CD4-positive, alpha-beta T cell treated with Interleukin-21 for 1 hour (primary cell): ENCODE data around the gene AFAP1.
A peak's percentile ranks its signal among the peaks of the same experiment; 100 is the strongest.

ENCODE experiments used
- DNase-seq: peaks from one replicate; pipeline ENCODE4 v3.0.0-alpha.2; 2020

Gene AFAP1

DNA sequence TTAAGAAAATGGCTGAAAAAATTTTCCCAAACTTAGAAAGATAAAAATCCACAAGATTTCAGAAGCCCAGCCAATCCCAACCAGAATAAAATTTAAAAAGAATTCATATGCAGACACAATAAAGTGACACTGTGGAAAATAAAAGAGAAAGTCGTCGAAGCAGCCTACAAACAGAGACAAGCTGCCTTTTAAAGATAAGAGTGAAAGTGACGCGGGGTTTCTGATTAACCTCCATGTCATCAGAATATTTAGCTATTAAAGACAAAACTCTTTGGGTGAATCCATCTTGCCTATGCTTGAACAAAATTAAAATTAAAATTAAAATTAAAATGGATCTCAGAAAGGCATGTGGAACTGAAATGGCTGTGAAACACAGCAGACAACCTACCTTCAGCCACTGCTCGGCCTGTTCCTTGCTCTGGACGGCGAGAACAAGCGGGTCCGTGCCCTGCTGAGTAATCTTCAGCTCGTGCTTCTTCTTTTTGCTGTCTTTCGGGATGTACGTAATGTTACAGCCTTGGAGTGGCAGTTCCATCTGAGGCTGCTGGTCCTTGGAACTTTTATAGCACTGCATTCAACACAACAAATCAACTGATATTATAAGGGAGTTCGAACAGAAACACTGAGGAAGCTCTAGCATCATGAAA is 101.4 kb downstream of the AFAP1 start:
- no peak for DNase-seq

DNA sequence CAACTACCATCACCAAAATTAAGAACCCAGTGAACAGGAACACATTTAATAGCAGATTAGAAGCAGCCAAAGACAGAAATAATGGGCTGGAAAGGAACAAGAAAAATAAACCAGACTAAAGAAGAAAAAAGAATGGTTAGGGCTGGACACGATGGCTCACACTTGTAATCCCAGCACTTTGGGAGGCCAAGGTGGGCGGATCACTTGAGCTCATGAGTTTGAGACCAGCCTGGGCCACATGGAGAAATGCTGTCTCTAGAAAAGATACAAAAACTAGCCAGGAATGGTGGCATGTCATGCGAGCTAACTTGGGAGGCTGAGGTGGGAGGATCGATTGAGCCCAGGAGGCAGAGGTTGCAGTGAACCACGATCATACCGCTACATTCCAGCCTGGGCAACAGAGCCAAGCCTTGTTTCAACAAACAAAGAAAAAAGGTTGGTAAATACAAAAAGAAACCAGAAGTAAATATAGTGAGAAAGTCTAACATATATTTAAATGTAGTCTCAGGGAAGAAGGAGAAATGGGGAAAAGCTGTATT is 102.0 kb downstream of the AFAP1 start:
- DNase-seq = no peak

DNA sequence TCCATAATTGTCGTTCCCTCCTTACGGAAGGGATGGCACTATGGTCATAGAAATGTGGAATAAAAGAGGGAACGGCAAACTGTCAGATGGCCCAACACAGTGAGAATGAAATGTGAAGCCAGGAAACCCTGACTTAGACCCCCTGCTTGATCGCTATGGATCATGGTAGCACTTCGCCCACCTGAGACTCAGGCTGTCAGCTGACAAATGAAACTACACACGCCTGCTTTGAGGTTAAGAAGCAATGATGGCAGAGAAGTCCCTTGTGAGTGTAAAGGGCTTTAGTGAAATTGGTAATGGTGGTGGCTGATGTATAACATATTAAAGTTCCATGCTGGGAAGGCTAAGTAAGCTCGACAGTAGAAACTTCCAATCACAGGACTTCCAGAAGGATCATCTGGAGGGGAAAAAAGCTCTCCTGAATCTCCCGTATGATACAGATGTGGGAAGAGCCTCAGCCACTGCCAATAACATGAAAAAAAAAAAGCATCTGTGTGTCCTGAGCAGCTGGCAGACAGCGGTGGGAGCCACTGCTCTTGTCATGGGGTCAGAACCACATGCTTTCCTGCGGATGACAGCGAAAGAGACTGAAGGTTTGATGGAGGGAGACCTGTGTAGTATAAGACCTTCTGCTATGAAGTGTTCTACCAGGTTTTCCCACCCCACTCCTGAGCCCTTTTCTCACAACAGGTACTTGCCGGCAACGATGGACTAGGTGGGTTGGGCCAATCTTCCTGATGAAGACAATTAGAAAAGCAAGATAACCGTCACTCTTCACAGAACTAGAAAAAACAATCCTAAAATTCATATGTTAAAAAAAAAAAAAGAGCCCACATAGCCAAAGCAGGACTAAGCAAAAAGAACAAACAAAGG is 107.6 kb downstream of the AFAP1 start:
- DNase-seq = no peak

DNA sequence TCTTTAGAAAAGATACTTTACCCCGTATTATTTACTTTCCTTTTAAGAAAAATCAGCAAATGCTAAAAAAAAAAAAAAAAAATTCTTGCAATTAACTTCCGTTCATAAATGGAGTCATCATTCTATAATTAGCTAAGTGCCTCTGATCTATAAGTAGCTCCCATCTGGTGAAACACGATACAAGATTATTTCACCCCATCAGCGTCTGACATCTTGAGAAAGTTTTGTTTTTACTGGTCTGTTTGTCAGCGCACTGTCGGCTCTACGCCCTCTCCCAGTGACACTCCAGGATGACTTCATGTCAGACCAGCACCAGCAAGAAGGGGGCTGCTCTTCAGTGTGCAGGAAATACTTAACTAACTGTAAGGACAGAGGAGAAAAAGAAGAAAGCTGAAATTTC is 108.3 kb downstream of the AFAP1 start:
- DNase-seq = peak; percentile 74

DNA sequence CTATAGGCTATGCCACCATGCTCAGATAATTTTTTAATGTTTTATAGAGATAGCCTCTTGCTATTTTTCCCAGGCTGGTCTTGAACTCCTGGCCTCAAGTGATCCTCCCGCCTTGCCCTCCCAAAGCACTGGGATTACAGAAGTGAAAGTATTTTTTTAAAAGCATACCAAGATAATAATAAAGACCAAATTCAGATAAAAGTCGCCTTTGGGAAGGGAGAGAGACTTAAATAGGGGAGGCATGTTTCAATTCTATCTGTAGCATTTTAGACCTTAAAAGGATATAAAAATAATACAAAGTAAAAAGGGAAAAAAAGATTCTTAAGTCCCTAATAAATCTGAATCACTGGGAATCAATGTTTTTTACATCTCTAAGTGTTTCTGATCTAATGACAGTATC is 108.9 kb downstream of the AFAP1 start:
- DNase-seq = no peak

DNA sequence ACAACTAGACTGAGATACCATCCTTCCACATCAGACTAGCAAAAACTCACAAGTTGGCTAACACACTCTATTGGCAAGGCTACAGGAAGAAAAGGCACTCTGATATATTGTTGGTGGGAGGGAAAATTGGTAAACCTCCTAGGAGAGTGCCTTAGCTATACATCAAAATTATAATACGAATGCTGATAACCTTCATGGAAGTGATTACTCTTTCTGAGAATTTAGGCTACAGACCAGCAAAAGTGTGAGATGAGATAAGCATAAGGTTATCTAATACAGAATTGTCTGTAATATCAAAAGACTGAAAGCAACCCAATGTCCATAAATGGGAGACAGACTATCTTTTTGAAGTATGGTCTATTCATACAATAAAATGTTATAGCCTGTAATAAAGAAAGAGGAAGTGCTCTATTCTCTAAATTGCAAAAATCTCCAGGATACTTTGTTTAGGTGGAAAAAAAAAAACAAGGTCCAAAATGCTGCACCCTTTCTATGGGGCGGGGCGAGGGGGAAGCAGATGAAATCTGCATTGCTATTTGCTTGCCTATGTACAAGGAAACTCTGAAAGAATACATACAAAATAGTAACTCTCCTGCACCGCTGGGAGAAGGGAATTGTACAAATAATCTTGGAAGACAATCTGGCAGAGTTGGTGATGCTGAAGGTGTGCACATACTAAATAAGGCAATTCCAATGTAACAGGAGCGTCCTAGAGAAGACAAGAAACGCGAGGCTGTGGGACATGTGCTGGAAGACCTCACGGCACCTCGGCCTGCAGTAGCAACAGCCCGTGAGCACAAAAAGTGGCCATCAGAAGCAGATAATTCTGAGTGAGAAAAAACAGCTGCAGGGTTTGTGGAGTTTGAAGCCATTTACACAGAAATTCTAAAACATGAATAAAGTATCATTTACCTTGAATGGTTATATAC is 109.7 kb downstream of the AFAP1 start:
- DNase-seq = no peak

DNA sequence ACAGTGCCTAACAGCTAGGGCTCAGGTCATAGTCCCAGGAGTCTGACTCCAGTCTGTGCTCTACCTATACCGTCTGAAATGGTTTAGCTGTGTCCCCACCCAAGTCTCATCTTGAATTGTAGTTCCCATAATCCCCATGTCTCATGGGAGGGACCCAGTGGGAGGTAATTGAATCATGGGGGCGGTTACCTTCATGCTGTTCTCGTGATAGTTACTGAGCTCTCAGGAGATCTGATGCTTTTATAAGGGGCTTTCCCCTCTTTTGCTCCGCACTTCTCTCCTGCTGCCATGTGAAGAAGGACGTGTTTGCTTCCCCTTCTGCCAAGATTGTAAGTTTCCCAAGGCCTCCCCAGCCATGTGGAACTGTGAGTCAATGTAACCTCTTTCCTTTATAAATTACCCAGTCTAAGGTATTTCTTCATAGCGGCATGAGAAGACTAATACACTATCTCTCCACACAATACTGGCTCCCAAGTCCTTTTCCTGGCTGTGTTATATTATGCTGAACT is 110.8 kb downstream of the AFAP1 start:
- peak; percentile 40 for DNase-seq

DNA sequence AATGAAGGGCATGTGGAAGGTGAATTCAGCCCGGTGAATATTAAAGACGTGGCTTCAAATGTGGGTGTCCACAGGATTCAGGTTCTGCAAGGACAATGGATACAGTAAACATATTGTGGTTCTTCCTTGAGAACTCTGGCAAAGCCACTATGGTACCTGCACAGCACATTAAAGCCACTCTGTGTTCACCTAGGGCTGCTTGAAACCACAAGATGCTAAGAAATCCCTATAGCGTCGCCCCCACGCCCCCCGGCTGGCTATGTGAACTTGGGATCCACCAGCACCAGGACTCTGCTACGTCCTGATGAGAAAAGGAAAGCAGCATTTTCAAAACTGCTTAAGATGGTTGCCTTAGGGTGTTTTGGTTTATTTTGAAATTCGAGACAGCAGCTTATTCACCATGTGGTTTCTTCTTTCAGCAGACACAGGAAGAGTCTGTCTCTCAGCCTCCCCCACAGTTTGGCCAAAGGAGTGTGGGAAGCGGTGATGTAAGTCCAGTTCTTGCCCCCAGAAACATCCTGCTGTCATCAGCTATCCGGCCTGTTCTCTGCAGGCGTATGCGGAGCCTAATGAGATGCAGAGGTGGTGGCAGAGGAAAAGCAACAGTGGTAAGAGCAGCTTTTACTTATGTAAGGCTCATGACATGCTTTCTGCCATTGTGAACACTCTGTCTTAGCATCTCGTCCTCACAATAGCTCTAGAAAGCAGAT is 111.5 kb downstream of the AFAP1 start:
- peak; percentile 81 for DNase-seq

DNA sequence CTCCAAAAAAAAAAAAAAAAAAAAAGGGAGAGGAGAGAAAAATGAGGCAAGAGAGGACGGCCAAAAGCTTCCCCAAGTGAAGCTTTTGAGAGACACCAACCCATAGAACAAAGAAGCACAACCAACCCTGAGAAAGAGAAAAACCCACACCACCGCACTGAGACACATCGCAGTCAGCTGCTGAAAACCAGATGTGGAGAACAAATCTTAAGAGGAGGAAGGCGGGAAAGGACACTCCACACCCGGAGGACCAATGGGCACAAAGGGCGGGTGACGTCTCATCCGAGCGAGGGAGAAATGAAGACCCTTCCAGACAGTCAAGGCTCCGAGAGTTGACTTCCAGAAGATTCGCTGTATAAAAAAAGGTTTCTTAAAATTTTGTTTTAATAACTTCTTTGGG is 112.1 kb downstream of the AFAP1 start:
- no peak for DNase-seq

DNA sequence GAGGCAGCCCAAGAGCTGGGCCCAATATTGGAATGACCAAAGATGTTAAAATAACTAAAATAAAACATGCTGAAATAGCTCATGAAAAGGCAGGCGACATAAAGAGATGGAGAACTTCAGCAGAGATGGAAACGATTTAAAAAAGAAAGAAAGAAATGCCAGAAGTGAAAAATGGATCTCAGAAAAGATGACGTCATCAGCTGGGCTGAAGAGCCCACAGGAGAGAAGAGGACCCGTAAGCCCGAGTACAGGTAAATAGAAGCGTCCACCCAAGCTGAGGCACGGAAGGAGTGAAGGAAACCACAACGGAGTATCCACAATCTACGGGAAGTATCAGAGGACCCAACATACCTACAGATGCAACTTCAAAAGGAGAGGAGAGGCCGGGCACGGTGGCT is 112.8 kb downstream of the AFAP1 start:
- DNase-seq = no peak

DNA sequence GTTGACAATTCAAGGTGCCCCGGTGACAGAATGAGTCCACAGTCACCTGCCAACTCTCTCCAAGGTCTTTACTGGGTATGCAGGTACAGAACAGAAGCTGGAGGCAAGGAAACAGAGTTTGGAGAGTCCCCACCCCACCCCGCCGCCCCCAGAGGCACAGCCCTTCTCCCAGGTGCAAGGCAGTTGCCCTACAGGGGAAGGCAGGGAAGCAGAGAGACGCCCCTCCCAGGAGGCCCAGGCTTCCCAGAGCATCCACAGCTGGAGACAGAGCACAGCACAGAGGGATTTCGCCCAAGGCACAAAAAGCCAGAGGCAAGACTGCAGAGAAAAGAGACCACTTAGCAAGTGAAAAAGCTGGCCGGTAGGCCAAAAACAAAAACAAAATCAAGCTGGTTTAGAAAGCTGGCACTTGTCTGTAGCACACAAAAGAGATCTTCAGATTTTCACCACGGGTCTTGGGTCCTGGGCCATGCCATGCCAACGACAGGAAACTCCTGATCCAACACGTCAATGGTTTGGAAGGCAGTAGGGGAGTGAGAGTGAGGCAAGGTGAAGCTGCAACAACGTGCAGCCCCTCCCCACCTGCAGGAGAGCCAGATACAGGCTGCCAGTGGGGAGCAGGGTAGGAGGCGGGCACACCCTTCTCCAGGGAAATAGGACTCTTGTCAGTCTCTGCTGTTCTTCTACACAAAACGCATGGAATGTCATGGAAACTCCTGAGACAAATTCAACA is 113.3 kb downstream of the AFAP1 start:
- no peak for DNase-seq

DNA sequence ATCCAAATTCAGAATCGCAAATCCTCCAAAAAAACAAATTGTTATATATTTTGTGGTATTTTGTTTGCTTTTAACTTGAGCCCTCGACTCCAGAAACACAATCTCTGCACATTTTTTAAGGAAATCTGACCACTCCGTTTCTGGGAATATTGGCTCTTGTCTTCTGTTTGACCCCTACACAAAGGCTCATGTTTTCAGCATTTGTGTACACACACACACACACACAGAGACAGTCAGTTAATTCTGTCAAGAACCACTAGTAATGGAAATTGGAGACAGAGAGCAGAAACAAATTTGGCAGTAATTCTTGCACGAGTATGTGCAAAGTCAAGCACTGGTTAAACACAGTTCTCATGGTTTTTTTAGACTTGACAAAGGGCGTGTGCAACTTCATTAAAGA is 115.4 kb downstream of the AFAP1 start:
- DNase-seq = no peak

DNA sequence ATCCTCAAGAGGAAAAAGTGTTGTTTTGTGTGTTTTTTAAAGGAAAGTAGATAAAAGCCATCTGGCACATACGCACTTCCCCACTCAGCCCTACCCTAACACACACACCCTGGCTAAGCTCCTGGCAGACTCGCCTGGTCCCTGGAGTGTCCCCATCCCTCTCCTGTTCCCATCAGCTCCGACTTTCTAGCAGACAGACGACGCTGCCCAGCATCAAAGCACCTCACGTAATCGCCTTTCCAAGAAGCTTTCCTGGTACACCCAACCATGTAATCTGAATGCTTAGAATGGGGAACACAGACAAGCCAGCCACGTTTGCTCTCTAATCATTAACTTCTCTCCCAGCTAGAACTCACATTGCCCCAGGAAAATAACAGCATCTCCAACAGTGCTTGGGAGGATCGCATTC is 116.2 kb downstream of the AFAP1 start:
- no peak for DNase-seq

DNA sequence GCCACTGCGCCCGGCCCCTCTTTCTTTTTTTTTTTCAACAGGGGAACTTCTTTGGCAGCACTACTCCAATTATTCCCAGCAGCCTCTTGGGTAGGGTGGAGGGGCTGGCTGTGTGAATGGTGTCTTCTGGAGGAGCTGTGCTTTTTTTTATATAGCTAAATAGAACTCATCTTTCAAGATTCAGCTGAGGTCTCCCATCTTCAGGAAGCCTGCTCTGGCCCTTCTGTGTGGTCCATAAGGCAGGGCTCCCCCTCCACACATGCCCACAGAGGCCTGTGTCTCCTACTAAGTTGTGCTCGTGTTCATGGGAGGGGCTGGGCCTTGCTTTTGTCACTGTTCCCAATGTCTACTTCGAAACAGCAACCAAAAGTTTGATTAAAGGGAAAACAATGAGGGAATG is 116.8 kb downstream of the AFAP1 start:
- no peak for DNase-seq

DNA sequence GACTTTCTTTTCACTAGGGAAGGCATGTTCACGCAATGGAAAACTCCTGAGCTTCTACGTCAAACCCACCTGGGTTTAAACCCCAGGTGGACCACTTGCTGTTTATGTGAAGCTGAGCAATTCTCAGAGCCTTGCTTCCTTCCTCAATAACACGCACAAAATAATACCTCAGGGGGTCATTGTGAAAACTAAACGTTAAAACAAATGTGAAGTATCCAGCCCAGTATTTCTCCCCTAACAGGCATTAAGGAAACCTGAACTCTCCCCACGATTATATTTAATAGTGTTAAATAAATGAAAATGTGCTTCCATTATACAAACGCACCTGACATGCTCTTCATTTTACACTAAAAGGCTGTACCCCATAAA is 117.5 kb downstream of the AFAP1 start:
- DNase-seq = no peak

DNA sequence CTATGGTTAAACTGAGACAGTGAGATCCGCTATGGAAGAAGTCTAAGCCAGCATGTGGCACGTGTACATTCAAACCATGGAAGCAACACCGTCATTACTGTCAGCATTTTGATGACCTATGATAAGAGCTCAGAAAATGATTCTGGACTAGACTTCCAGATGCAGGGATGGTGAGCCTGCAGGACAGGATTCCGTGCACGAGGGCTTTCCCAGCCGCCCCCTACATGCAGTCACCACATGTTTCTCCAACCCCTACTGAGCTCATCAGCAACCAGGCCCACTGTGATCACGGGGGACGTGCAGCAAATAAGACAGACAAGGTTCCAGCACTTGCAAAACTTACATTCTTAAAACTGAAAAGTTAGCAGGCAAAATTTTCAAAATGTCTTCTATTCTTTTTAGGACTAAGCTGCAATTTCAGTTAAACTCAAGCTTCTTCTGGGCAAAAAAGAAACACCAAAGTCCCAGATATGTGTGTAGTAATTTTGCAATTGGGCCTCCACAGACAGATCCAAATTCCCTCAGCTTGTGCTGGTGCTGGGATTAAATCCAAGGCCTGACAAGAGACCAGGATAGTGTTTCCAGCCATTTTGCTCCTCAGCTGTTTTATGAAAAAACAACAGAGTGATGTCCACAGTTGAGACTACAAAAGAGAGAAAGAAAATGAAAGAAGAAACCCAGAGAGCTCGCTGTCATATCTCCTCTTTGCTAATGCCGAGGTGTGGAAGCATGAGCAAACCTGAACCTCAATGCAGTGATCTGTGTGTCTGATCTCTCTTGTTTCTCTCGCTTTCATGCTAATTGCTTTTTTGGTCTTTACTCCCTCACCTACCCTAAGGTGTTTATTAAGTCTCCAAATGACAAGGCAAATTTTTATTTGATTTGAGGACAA is 118.2 kb downstream of the AFAP1 start:
- no peak for DNase-seq

DNA sequence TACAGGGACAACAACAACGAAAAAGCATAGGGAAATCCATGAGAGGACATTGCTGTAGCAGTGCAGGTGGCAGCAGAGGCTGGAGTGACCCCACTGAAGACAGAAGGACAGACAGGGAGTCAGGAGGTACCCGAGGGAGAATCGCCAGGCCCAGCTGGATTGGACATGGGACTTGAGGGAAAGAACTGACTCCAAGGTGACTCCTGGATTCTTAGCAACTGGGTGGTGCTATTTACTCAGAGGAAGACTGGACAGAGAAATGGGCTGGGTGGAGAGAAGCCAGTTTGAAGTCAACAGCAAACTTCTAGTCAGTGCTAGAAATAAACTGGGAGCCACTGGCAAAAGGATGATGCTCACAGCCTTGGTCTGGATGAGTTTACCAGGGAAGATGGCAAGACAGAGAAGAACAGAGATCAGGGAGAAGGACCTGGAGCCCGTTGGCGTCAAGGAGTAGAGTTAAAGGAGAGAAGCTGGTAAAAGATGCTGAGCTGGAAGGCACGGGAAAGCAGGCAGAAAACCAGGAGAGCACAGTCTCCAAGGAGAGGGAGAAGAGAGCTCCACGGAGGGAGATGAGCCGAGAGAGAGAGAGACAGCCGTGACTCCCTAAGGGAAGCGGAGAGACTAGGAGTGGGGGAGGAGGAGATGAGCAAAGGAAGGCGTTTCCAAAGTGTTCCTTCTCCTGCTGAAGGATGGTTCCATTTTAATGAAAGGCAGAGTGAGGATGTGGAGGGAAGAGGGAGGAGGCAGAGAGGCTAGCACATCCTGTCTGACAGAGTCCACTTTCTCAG is 119.4 kb downstream of the AFAP1 start:
- no peak for DNase-seq

DNA sequence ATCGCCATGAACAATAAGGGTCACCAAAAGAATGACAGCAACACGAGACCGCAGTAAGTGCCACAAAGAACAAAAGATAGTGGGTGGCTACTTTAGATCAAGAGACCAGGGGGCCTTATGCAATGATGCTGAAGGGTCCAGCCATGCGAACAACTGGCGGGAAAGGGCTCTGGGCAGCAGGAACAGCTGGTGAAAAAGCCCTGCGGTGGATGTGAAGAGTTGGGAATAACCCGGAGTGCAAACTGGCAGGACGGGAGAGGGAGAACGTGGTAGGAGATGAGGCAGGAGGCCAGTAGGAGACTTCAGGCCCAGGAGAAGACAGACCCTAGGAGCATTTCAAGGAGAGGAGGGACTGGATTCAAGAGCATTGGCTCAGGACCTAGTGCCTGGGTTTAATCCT is 120.2 kb downstream of the AFAP1 start:
- no peak for DNase-seq

DNA sequence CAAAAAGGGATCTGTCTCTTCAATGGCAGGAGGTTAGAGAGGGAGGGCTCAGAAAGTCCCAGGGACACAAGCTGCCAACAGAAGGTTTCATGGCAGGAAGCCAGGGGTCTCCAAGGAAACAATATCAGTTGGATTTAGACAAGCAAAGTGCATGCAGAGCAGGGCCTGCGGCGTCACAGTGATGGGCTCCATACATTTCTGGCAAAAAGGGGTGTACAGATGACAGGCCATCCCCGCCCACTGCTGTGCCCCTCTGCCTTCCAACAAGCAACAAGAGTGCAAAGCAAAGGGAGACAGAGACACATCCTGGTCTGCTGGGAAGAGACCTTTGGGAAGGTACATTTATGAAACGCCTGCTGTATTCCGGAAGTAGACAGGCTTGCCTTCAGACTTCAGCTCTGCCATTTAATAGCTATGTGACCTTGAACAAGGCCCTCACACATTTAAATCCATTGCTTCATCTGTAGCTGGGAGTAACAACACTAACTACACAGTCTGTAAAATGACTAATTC is 121.2 kb downstream of the AFAP1 start:
- no peak for DNase-seq
